Tibial artery (tissue), 4 donors: Measurements from ENCODE around the gene RET.
A peak's percentile ranks its signal among the peaks of the same experiment; 100 is the strongest.

Experiments
- DNase-seq, 2 donors: peaks; one replicate each; pipeline ENCODE4 v3.0.0-alpha.2; 2019
- H3K27ac ChIP-seq, 2 donors: fragments of 200-600 bp; sonication (generic) in 1 of 2; 1 replicate in 1 of 2; 2 replicates in 1 of 2; pipeline ENCODE4 v1.5.1; 2018 to 2019; ENCODE audit warnings: mild to moderate bottlenecking in 1 of 2
- H3K27me3 ChIP-seq, 2 donors: fragments of 200-600 bp; sonication (generic) in 1 of 2; one replicate each; pipeline versions ENCODE4 v1.5.1 to v1.6.0; 2016 to 2019
- H3K36me3 ChIP-seq, 3 donors: fragments of 200-600 bp; sonication (generic) in 2 of 3; one replicate each; pipeline ENCODE4 v1.5.1; 2016 to 2019; ENCODE audit warnings: mild to moderate bottlenecking in 2 of 3
- H3K4me1 ChIP-seq, 4 donors: fragments of 200-600 bp; sonication (generic) in 2 of 4; 1 replicate in 3 of 4; 2 replicates in 1 of 4; pipeline ENCODE4 v1.5.1; 2016 to 2019
- H3K4me3 ChIP-seq, 2 donors: fragments of 200-600 bp; sonication (generic) in 1 of 2; 1 replicate in 1 of 2; 2 replicates in 1 of 2; pipeline ENCODE4 v1.5.1; 2018 to 2019; ENCODE audit warnings: mild to moderate bottlenecking in 2 of 2
- H3K9me3 ChIP-seq, 3 donors: fragments of 200-600 bp; sonication (generic) in 1 of 3; one replicate each; pipeline ENCODE4 v1.5.1; 2016 to 2019
- intact Hi-C: fragments of 100-400 bp; cut with DNase I; formaldehyde crosslinking; loops from one replicate; pipeline ENCODE4 v1.15.0; 2023; ENCODE audit warnings: low total_unique reads
- TF ChIP-seq, protein P1 (sequence below), 2 experiments: fragments of 200-600 bp in 1 of 2; fragments of 450-650 bp in 1 of 2; IDR thresholded peaks; one replicate each; pipeline ENCODE4 v1.5.1; 2017 to 2019; ENCODE audit warnings: antibody characterized with exemption in 2 of 2, mild to moderate bottlenecking in 1 of 2, moderate library complexity in 1 of 2

Gene RET

DNA sequence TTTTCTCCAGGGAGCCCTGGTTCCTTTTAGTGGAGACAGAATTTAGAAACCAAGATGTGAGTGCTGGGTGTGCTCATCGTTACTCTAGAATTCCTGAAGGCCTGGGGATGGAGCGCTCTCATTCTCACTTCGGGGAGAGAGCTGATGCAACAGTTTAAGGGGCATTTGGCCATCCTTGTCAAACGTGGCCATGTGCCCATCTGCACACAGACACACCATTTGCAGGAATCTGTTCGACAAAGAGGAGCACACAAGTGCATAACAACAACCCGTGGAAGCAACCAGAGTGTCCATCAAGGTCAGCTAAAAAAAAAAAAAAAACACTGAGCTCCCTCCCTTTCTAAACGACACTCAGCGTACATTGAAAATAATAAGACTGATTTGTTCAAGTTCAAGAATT lies 23.0 kb upstream of the RET start:
- TF ChIP-seq, protein P1, sequence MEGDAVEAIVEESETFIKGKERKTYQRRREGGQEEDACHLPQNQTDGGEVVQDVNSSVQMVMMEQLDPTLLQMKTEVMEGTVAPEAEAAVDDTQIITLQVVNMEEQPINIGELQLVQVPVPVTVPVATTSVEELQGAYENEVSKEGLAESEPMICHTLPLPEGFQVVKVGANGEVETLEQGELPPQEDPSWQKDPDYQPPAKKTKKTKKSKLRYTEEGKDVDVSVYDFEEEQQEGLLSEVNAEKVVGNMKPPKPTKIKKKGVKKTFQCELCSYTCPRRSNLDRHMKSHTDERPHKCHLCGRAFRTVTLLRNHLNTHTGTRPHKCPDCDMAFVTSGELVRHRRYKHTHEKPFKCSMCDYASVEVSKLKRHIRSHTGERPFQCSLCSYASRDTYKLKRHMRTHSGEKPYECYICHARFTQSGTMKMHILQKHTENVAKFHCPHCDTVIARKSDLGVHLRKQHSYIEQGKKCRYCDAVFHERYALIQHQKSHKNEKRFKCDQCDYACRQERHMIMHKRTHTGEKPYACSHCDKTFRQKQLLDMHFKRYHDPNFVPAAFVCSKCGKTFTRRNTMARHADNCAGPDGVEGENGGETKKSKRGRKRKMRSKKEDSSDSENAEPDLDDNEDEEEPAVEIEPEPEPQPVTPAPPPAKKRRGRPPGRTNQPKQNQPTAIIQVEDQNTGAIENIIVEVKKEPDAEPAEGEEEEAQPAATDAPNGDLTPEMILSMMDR (IDR thresholded peaks at IDR 0.05) = no peak
- Histone ChIP-seq H3K9me3 (no peaks in the 10 kb centered on the region), H3K4me1 (no peaks in the 10 kb centered on the region), H3K27ac (no peak overlapping the region), H3K27me3 (peaks cover 0 to 26% of the 10 kb centered on the region in 2 donors), H3K36me3 (no peaks in the 10 kb centered on the region), H3K4me3 (no peak overlapping the region)
- DNase-seq = no peak
- intact Hi-C loops = no loop called here

DNA sequence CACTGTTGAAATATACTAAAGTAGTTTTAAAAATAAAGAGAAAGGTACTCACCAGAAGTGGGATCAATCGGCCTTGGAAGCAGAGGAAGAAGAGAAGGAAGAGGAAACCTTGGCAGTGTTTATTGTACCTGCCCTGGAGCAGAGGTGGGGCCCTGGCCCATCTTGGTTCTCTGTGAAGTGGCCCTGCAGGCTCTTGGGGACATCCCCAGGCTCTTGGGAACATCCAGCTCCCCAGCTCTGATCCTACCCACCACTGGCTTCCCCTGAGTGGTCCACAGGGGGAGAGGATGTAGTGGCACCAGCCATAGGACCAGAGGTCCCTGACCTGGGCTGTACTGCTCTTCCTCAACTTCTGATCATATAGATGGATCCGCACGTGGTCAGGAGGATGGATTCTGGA lies 22.3 kb upstream of the RET start:
- Histone ChIP-seq H3K4me1 (no peaks in the 10 kb centered on the region), H3K27me3 (peaks cover 0 to 26% of the 10 kb centered on the region in 2 donors), H3K4me3 (no peak overlapping the region), H3K9me3 (no peaks in the 10 kb centered on the region), H3K27ac (no peak overlapping the region), H3K36me3 (no peaks in the 10 kb centered on the region)
- TF ChIP-seq, protein P1 (IDR thresholded peaks at IDR 0.05) = no peak
- peak in 1 of 2 donors; percentile 20 for DNase-seq
- intact Hi-C loops = no loop called here

DNA sequence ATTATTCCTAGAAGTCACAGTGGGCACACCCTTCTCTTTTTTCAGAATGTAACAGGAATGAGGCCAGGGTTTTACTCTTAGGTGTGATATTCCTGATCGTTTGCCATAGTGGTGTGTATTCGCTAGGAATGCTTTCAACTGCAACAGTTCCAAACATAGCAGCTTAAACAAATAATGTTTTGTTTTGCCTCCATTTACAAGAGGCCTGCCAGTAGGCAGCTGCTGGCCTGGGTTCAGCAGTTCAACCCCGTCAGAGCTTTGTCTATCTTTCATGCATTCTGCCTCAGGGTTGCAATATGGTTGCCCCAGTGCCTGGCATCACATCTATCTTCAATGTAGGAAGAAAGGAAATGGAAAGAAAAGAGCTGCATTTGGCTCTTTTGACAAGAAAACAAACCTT lies 21.7 kb upstream of the RET start:
- Histone ChIP-seq H3K36me3 (no peaks in the 10 kb centered on the region), H3K9me3 (no peaks in the 10 kb centered on the region), H3K27ac (no peak overlapping the region), H3K27me3 (peaks cover 0 to 31% of the 10 kb centered on the region in 2 donors), H3K4me3 (no peak overlapping the region), H3K4me1 (no peaks in the 10 kb centered on the region)
- no peak for DNase-seq
- intact Hi-C loops = no loop called here
- TF ChIP-seq, protein P1 (IDR thresholded peaks at IDR 0.05) = no peak

DNA sequence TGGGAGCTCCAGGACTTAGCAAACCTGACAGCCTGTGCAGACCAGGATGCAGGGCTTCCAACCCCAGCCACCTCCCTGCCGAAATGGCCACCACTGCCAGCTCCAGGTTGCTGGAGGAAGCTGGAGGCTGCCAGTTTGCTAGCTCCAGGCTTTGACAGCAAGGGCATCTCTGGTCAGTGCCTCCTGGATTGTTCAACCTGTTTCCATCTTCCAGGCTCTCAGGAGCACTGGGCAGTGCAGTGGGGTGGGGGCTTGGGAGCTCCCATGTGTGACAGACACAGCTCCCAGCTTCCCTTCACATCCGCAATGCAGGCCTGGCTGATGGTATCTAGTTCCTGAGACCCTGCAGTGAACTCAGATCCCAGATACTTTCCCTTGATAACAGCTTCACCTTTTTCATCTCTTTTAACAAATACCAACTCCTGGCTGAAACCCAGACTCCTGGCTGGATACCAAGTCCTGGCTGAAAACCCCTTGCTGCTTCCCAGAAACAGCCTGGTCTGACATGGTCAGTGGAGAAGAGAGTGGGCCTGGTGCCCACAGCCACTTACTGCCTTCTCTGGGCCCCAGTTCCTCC lies 20.8 kb upstream of the RET start:
- DNase-seq = peak in 1 of 2 donors; percentile 23
- Histone ChIP-seq H3K4me1 (no peaks in the 10 kb centered on the region), H3K27ac (no peak overlapping the region), H3K36me3 (no peaks in the 10 kb centered on the region), H3K27me3 (peaks cover 0 to 34% of the 10 kb centered on the region in 2 donors), H3K4me3 (no peak overlapping the region), H3K9me3 (no peaks in the 10 kb centered on the region)
- intact Hi-C loops = no loop called here
- TF ChIP-seq, protein P1 (IDR thresholded peaks at IDR 0.05) = no peak

DNA sequence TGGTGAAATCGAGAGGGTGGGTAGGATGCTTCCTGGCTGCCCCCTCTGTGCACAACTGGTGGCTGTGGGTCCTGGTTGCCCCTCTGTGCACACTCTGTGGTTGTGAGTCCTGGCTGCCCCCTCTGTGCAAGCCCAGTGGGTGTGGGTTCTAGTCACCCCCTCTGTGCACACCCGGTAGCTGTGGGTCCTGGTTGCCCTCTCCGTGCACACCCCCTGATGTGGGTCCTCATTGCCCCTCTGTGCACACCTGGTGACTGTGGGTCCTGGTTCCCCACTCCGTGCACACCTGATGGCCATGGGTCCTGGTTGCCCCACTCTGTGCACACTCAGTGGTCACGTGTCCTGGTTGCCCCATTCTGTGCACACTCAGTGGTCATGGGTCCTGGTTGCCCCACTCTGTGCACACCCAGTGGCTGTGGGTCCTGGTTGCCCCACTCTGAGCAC lies 20.3 kb upstream of the RET start:
- peaks cover 0 to 34% of the 10 kb centered on the region in 2 donors for H3K27me3 ChIP-seq

More for the DNA sequence above, 20.3 kb upstream of the RET start:
- TF ChIP-seq, protein P1 (IDR thresholded peaks at IDR 0.05) = no peak
- H3K27ac ChIP-seq = no peak overlapping the region
- intact Hi-C loops = no loop called here
- no peaks in the 10 kb centered on the region for H3K36me3 ChIP-seq
- H3K9me3 ChIP-seq = no peaks in the 10 kb centered on the region
- peak in 1 of 2 donors; percentile 44 for DNase-seq
- H3K4me1 ChIP-seq = no peaks in the 10 kb centered on the region
- H3K4me3 ChIP-seq = no peak overlapping the region
